Esophagus muscularis mucosa (tissue), 4 donors: Measurements from ENCODE around the gene DLG5.

Source experiments
- EP300 ChIP-seq: sonication (generic); formaldehyde crosslinking; IDR thresholded peaks from one replicate; pipeline ENCODE4 v1.6.1; 2017; ENCODE audit warnings: antibody characterized with exemption
- POLR2A ChIP-seq: fragments of 450-650 bp; IDR thresholded peaks from one replicate; pipeline ENCODE4 v1.6.1; 2017; ENCODE audit warnings: antibody characterized with exemption, moderate library complexity, mild to moderate bottlenecking, low read depth
- TF ChIP-seq, protein P1 (sequence below), 3 experiments: fragments of 200-600 bp in 2 of 3; fragments of 450-650 bp in 1 of 3; sonication (generic) in 2 of 3; IDR thresholded peaks; one replicate each; pipeline ENCODE4 v1.5.1; 2017 to 2019; ENCODE audit warnings: antibody characterized with exemption in 3 of 3, mild to moderate bottlenecking in 2 of 3, moderate library complexity in 1 of 3

- TF ChIP-seq, protein P1, sequence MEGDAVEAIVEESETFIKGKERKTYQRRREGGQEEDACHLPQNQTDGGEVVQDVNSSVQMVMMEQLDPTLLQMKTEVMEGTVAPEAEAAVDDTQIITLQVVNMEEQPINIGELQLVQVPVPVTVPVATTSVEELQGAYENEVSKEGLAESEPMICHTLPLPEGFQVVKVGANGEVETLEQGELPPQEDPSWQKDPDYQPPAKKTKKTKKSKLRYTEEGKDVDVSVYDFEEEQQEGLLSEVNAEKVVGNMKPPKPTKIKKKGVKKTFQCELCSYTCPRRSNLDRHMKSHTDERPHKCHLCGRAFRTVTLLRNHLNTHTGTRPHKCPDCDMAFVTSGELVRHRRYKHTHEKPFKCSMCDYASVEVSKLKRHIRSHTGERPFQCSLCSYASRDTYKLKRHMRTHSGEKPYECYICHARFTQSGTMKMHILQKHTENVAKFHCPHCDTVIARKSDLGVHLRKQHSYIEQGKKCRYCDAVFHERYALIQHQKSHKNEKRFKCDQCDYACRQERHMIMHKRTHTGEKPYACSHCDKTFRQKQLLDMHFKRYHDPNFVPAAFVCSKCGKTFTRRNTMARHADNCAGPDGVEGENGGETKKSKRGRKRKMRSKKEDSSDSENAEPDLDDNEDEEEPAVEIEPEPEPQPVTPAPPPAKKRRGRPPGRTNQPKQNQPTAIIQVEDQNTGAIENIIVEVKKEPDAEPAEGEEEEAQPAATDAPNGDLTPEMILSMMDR (IDR thresholded peaks at IDR 0.05), result no peak
- TF ChIP-seq POLR2A, result no peak
- no peak for TF ChIP-seq EP300
Measured at GRCh38 chr10:77837248-77837924, 89.2 kb downstream of the DLG5 start.
